ENCODE results near the gene SERPINA4. TPM values are rescaled to one million over a fixed set of nuclear protein-coding genes. Genes with fewer than 3 reads are reported as not detected.

Gene SERPINA4
- polyA plus RNA-seq, 1 of the 3 experiments (the other 2 are of a cell fraction): not detected

DNA sequence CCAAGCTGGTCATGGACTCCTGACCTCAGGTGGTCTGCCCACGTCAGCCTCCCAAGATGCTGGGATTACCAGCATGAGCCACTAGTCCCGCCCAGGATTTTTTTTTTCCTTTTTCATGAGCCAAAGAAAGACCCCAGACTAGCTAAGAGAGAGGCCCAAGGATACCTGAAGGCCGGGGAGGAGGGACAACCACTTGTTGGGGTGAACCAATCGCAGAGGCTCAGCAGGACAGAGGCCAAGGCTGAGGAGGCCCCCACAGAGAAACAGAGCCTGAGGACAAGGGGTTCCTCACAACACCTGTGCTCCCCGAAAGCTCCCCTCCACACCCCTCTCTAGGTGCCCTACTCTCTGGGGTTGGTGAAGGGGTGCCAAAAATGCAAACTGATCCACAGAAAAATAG, 49.9 kb downstream of the SERPINA4 start:
- 88% methylated on average over 5 of the region's 5 CpGs for WGBS (ENCODE audit: low lambda C conversion rate)
- H3K4me2 ChIP-seq: no peak overlapping the region
- TF ChIP-seq EZH2phosphoT487 (IDR thresholded peaks at IDR 0.05; ENCODE audit: borderline replicate concordance, low read depth): no peak
- no peak for TF ChIP-seq MEF2A (IDR thresholded peaks at IDR 0.05; ENCODE audit: borderline replicate concordance, low read depth)
- no peak for TF ChIP-seq CTCF (IDR thresholded peaks at IDR 0.05)
- no peak for TF ChIP-seq MXI1 (IDR thresholded peaks at IDR 0.05; ENCODE audit: low read depth, low read length)
- TF ChIP-seq CHD2 (IDR thresholded peaks at IDR 0.05; ENCODE audit: low read length, partially characterized antibody): no peak
- no peak for TF ChIP-seq FOXM1 (IDR thresholded peaks at IDR 0.05; ENCODE audit: low read depth)
- TF ChIP-seq EP300 (IDR thresholded peaks at IDR 0.05; ENCODE audit: borderline replicate concordance in 1 of 2, low read depth in 1 of 2, low read length in 1 of 2): no peak
- no peak for TF ChIP-seq FOSL2 (IDR thresholded peaks at IDR 0.05; ENCODE audit: borderline replicate concordance, low read depth)
- TF ChIP-seq, protein P1, sequence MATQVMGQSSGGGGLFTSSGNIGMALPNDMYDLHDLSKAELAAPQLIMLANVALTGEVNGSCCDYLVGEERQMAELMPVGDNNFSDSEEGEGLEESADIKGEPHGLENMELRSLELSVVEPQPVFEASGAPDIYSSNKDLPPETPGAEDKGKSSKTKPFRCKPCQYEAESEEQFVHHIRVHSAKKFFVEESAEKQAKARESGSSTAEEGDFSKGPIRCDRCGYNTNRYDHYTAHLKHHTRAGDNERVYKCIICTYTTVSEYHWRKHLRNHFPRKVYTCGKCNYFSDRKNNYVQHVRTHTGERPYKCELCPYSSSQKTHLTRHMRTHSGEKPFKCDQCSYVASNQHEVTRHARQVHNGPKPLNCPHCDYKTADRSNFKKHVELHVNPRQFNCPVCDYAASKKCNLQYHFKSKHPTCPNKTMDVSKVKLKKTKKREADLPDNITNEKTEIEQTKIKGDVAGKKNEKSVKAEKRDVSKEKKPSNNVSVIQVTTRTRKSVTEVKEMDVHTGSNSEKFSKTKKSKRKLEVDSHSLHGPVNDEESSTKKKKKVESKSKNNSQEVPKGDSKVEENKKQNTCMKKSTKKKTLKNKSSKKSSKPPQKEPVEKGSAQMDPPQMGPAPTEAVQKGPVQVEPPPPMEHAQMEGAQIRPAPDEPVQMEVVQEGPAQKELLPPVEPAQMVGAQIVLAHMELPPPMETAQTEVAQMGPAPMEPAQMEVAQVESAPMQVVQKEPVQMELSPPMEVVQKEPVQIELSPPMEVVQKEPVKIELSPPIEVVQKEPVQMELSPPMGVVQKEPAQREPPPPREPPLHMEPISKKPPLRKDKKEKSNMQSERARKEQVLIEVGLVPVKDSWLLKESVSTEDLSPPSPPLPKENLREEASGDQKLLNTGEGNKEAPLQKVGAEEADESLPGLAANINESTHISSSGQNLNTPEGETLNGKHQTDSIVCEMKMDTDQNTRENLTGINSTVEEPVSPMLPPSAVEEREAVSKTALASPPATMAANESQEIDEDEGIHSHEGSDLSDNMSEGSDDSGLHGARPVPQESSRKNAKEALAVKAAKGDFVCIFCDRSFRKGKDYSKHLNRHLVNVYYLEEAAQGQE (IDR thresholded peaks at IDR 0.05; ENCODE audit: low read depth, low read length): no peak
- TF ChIP-seq NFIC (IDR thresholded peaks at IDR 0.05; ENCODE audit: borderline replicate concordance): no peak
- no peak for TF ChIP-seq JUND (IDR thresholded peaks at IDR 0.05)
- TF ChIP-seq NRF1 (IDR thresholded peaks at IDR 0.05; ENCODE audit: low read depth, low read length): no peak
- TF ChIP-seq, protein P2, sequence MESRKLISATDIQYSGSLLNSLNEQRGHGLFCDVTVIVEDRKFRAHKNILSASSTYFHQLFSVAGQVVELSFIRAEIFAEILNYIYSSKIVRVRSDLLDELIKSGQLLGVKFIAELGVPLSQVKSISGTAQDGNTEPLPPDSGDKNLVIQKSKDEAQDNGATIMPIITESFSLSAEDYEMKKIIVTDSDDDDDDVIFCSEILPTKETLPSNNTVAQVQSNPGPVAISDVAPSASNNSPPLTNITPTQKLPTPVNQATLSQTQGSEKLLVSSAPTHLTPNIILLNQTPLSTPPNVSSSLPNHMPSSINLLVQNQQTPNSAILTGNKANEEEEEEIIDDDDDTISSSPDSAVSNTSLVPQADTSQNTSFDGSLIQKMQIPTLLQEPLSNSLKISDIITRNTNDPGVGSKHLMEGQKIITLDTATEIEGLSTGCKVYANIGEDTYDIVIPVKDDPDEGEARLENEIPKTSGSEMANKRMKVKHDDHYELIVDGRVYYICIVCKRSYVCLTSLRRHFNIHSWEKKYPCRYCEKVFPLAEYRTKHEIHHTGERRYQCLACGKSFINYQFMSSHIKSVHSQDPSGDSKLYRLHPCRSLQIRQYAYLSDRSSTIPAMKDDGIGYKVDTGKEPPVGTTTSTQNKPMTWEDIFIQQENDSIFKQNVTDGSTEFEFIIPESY (IDR thresholded peaks at IDR 0.05; ENCODE audit: borderline replicate concordance, low read depth): no peak
- no peak for TF ChIP-seq IRF3 (IDR thresholded peaks at IDR 0.05; ENCODE audit: low read depth, low read length)
- no peak for TF ChIP-seq TEAD4 (IDR thresholded peaks at IDR 0.05; ENCODE audit: borderline replicate concordance, insufficient read depth)
- TF ChIP-seq SMC3 (IDR thresholded peaks at IDR 0.05; ENCODE audit: low read depth, low read length): no peak
- H3K9ac ChIP-seq: no peak overlapping the region
- ChIA-PET CTCF (no interaction called here), POLR2A (no interaction called here)
- H2AFZ ChIP-seq (ENCODE audit: low read depth): no peak overlapping the region
- H3K27me3 ChIP-seq (ENCODE audit: insufficient read depth): no peaks in the 10 kb centered on the region
- peaks cover 4% of the 10 kb centered on the region for H3F3A ChIP-seq (replicated peaks; ENCODE audit: insufficient read depth)
- no peaks in the 10 kb centered on the region for H3K36me3 ChIP-seq (replicated peaks in 1 of 2; ENCODE audit: control insufficient read depth in 1 of 2, insufficient read depth in 2 of 2, low read length in 1 of 2)
- DNase-seq: no peak
- H3K9me3 ChIP-seq: no peaks in the 10 kb centered on the region
- no peak overlapping the region for H3K4me3 ChIP-seq (ENCODE audit: low read depth in 2 of 2, low read length in 1 of 2)
- no peaks in the 10 kb centered on the region for H3K9me2 ChIP-seq
- H3K27ac ChIP-seq (ENCODE audit: low read depth in 2 of 2, low read length in 1 of 2): peak overlapping the region in 1 of 2 experiments; percentile 80; a peak in 2 of 4 replicates
- no peaks in the 10 kb centered on the region for H3K4me1 ChIP-seq (ENCODE audit: control insufficient read depth in 1 of 2, insufficient read depth in 2 of 2, low read depth in 1 of 2, low read length in 1 of 2)
- no peaks in the 10 kb centered on the region for H3K79me2 ChIP-seq (ENCODE audit: insufficient read depth)
- H4K20me1 ChIP-seq (ENCODE audit: insufficient read depth): no peaks in the 10 kb centered on the region

Data from SK-N-SH (cell line).